Measurements from ENCODE around the gene TCERG1L. TPM values are rescaled to one million over a fixed set of nuclear protein-coding genes. Genes with fewer than 3 reads are reported as not detected.

Gene TCERG1L
- polyA plus RNA-seq, 1 of the 3 experiments (the other 2 are of a cell fraction), result not detected

DNA sequence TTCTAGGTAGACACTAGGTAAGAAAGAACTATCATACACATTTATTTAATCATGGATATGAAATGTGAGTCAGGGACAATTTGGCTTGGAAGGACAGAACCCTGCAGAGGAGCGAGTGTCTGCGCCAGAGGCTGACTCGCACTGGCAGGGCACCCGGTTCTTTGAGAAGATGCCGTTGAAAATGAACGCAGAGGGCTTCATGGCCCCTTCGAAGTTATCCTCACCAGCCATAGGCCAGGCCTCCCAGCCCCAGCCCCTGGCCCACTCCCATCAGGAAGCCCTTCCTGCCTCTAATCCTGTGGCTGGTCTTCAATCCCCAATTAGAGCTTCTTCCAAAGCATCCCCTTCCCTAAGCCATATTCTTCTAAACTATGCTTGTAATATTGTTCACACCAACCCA lies 239.8 kb downstream of the TCERG1L start (continued):
- TF ChIP-seq SIN3A (IDR thresholded peaks at IDR 0.05; ENCODE audit: borderline replicate concordance, low read depth, low read length), result no peak

DNA sequence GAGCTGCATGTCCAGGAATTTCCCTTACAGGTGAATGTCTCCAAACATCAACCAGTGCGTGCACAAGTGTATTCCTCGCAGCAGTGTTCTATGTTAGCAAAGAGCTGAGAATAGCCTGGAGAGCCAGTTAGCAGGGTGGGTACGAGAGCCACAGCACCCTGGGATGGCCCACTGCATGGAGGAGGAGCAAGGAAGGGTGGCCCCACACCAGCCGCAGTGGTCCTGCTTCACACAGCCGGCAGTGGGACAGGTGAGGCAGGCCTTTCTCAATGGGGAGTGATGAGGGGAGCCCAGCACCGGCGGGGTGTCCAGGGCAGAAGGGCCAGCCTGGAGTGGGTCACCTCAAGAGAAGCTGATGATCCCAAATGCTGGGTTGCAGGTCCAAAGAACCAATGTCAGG lies 240.7 kb downstream of the TCERG1L start:
- no peaks in the 10 kb centered on the region for H4K20me1 ChIP-seq (ENCODE audit: insufficient read depth)
- H3K9ac ChIP-seq, result no peak overlapping the region
- TF ChIP-seq NRF1 (IDR thresholded peaks at IDR 0.05; ENCODE audit: low read depth, low read length) (no peak), YY1 (IDR thresholded peaks at IDR 0.05; ENCODE audit: low read depth) (no peak), RAD21 (IDR thresholded peaks at IDR 0.05; ENCODE audit: low read length) (no peak), SIN3A (IDR thresholded peaks at IDR 0.05; ENCODE audit: borderline replicate concordance, low read depth, low read length) (no peak), NFIC (IDR thresholded peaks at IDR 0.05; ENCODE audit: borderline replicate concordance) (no peak), ELF1 (IDR thresholded peaks at IDR 0.05) (no peak), CHD2 (IDR thresholded peaks at IDR 0.05; ENCODE audit: low read length, partially characterized antibody) (no peak), POLR2AphosphoS5 (IDR thresholded peaks at IDR 0.05; ENCODE audit: low read depth, low read length) (no peak), MEF2A (IDR thresholded peaks at IDR 0.05; ENCODE audit: borderline replicate concordance, low read depth) (no peak), SMC3 (IDR thresholded peaks at IDR 0.05; ENCODE audit: low read depth, low read length) (no peak), TEAD4 (IDR thresholded peaks at IDR 0.05; ENCODE audit: borderline replicate concordance, insufficient read depth) (no peak), JUND (IDR thresholded peaks at IDR 0.05) (no peak)
- TF ChIP-seq, protein P1, sequence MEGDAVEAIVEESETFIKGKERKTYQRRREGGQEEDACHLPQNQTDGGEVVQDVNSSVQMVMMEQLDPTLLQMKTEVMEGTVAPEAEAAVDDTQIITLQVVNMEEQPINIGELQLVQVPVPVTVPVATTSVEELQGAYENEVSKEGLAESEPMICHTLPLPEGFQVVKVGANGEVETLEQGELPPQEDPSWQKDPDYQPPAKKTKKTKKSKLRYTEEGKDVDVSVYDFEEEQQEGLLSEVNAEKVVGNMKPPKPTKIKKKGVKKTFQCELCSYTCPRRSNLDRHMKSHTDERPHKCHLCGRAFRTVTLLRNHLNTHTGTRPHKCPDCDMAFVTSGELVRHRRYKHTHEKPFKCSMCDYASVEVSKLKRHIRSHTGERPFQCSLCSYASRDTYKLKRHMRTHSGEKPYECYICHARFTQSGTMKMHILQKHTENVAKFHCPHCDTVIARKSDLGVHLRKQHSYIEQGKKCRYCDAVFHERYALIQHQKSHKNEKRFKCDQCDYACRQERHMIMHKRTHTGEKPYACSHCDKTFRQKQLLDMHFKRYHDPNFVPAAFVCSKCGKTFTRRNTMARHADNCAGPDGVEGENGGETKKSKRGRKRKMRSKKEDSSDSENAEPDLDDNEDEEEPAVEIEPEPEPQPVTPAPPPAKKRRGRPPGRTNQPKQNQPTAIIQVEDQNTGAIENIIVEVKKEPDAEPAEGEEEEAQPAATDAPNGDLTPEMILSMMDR (IDR thresholded peaks at IDR 0.05), result no peak
- TF ChIP-seq, protein P2, sequence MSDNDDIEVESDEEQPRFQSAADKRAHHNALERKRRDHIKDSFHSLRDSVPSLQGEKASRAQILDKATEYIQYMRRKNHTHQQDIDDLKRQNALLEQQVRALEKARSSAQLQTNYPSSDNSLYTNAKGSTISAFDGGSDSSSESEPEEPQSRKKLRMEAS (IDR thresholded peaks at IDR 0.05; ENCODE audit: low read depth), result no peak
- TF ChIP-seq, protein P3, sequence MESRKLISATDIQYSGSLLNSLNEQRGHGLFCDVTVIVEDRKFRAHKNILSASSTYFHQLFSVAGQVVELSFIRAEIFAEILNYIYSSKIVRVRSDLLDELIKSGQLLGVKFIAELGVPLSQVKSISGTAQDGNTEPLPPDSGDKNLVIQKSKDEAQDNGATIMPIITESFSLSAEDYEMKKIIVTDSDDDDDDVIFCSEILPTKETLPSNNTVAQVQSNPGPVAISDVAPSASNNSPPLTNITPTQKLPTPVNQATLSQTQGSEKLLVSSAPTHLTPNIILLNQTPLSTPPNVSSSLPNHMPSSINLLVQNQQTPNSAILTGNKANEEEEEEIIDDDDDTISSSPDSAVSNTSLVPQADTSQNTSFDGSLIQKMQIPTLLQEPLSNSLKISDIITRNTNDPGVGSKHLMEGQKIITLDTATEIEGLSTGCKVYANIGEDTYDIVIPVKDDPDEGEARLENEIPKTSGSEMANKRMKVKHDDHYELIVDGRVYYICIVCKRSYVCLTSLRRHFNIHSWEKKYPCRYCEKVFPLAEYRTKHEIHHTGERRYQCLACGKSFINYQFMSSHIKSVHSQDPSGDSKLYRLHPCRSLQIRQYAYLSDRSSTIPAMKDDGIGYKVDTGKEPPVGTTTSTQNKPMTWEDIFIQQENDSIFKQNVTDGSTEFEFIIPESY (IDR thresholded peaks at IDR 0.05; ENCODE audit: borderline replicate concordance, low read depth), result no peak
- TF ChIP-seq, protein P4, sequence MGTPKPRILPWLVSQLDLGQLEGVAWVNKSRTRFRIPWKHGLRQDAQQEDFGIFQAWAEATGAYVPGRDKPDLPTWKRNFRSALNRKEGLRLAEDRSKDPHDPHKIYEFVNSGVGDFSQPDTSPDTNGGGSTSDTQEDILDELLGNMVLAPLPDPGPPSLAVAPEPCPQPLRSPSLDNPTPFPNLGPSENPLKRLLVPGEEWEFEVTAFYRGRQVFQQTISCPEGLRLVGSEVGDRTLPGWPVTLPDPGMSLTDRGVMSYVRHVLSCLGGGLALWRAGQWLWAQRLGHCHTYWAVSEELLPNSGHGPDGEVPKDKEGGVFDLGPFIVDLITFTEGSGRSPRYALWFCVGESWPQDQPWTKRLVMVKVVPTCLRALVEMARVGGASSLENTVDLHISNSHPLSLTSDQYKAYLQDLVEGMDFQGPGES (IDR thresholded peaks at IDR 0.05; ENCODE audit: low read depth, low read length), result no peak
- no peaks in the 10 kb centered on the region for H3F3A ChIP-seq (replicated peaks; ENCODE audit: insufficient read depth)
- no peak overlapping the region for H2AFZ ChIP-seq (ENCODE audit: low read depth)
- H3K4me2 ChIP-seq, result no peak overlapping the region
- H3K4me3 ChIP-seq (ENCODE audit: low read depth in 2 of 2, low read length in 1 of 2), result no peak overlapping the region
- H3K79me2 ChIP-seq (ENCODE audit: insufficient read depth), result no peaks in the 10 kb centered on the region
- H3K36me3 ChIP-seq (replicated peaks in 1 of 2; ENCODE audit: control insufficient read depth in 1 of 2, insufficient read depth in 2 of 2, low read length in 1 of 2), result no peaks in the 10 kb centered on the region
- 49% methylated on average over 6 of the region's 7 CpGs for WGBS (ENCODE audit: low lambda C conversion rate)
- H3K9me3 ChIP-seq, result no peaks in the 10 kb centered on the region
- CTCF ChIA-PET, result no interaction called here
- POLR2A ChIA-PET, result no interaction called here
- no peaks in the 10 kb centered on the region for H3K9me2 ChIP-seq
- H3K27ac ChIP-seq (ENCODE audit: low read depth in 2 of 2, low read length in 1 of 2), result no peak overlapping the region
- no peak for DNase-seq
- no peaks in the 10 kb centered on the region for H3K27me3 ChIP-seq (ENCODE audit: insufficient read depth)
- H3K4me1 ChIP-seq (ENCODE audit: control insufficient read depth in 1 of 2, insufficient read depth in 2 of 2, low read depth in 1 of 2, low read length in 1 of 2), result no peaks in the 10 kb centered on the region
